ENCODE results near the gene ARL2. TPM values are rescaled to one million over a fixed set of nuclear protein-coding genes. Genes with fewer than 3 reads are reported as not detected.
A peak's percentile ranks its signal among the peaks of the same experiment; 100 is the strongest.
"Not testable (repeated sequence)": the region's sequence is repeated elsewhere in the genome, so short reads cannot be mapped to it uniquely, and the experiment has no call there.

ARL2 gene
- total RNA-seq, 1 experiment from 2014 or later, result 107 TPM

- Histone ChIP-seq H3K4me1 (ENCODE audit: insufficient read depth, low read length) (peaks cover 13% of the 10 kb centered on the region), H3K9ac (ENCODE audit: low read length) (no peak overlapping the region), H3K79me2 (ENCODE audit: low read length) (no peaks in the 10 kb centered on the region), H4K20me1 (ENCODE audit: low read length) (no peaks in the 10 kb centered on the region), H3F3A (ENCODE audit: low read length, unreplicated experiment) (no peaks in the 10 kb centered on the region), H3K27ac (ENCODE audit: low read length) (no peak overlapping the region), H3K9me3 (ENCODE audit: low read length) (no peaks in the 10 kb centered on the region), H3K36me3 (ENCODE audit: low read depth, low read length) (no peaks in the 10 kb centered on the region), H3K4me3 (ENCODE audit: low read length) (no peak overlapping the region), H3K4me2 (ENCODE audit: low read length) (no peak overlapping the region), H3K9me2 (replicated peaks; ENCODE audit: low read length) (no peaks in the 10 kb centered on the region), H3K27me3 (ENCODE audit: low read length) (no peaks in the 10 kb centered on the region), H2AFZ (ENCODE audit: low read length) (no peak overlapping the region)
- ATAC-seq (no peak), DNase-seq (no peak)
- intact Hi-C loops (cut with micrococcal nuclease), result no loop called here
- BruUV-seq (replicated peaks), result no TSS peak
- CTCF ChIA-PET, result no interaction called here
- POLR2A ChIA-PET (ENCODE audit: unreplicated experiment), result no interaction called here
- TF ChIP-seq EZH2phosphoT487 (IDR thresholded peaks at IDR 0.05; ENCODE audit: borderline replicate concordance, low read length) (no peak), CTCF (conservative IDR thresholded peaks at IDR 0.05; ENCODE audit: low read depth, low read length) (no peak), EZH2 (IDR thresholded peaks at IDR 0.05; ENCODE audit: low read length, unreplicated experiment) (no peak)
These were observed 11.3 kb upstream of the ARL2 start for GRCh38 chr11:65002706-65003105.

- no peak overlapping the region for H3K27ac ChIP-seq (ENCODE audit: low read length)
- peaks cover 14% of the 10 kb centered on the region for H3K4me1 ChIP-seq (ENCODE audit: insufficient read depth, low read length)
- H2AFZ ChIP-seq (ENCODE audit: low read length), result no peak overlapping the region
- ATAC-seq (no peak), DNase-seq (peak; percentile 33)
- POLR2A ChIA-PET (ENCODE audit: unreplicated experiment), result no interaction called here
- H3K27me3 ChIP-seq (ENCODE audit: low read length), result no peaks in the 10 kb centered on the region
- BruUV-seq (replicated peaks), result no TSS peak
- H3K4me3 ChIP-seq (ENCODE audit: low read length), result no peak overlapping the region
- H3K9ac ChIP-seq (ENCODE audit: low read length), result no peak overlapping the region
- no peaks in the 10 kb centered on the region for H4K20me1 ChIP-seq (ENCODE audit: low read length)
- CTCF ChIA-PET, result no interaction called here
- H3K36me3 ChIP-seq (ENCODE audit: low read depth, low read length), result no peaks in the 10 kb centered on the region
- H3K9me2 ChIP-seq (replicated peaks; ENCODE audit: low read length), result no peaks in the 10 kb centered on the region
- H3K79me2 ChIP-seq (ENCODE audit: low read length), result no peaks in the 10 kb centered on the region
- no peak overlapping the region for H3K4me2 ChIP-seq (ENCODE audit: low read length)
- no peaks in the 10 kb centered on the region for H3F3A ChIP-seq (ENCODE audit: low read length, unreplicated experiment)
- no peak for TF ChIP-seq EZH2phosphoT487 (IDR thresholded peaks at IDR 0.05; ENCODE audit: borderline replicate concordance, low read length)
- TF ChIP-seq EZH2 (IDR thresholded peaks at IDR 0.05; ENCODE audit: low read length, unreplicated experiment), result no peak
- TF ChIP-seq CTCF (conservative IDR thresholded peaks at IDR 0.05; ENCODE audit: low read depth, low read length), result no peak
- intact Hi-C loops (cut with micrococcal nuclease), result no loop called here
- no peaks in the 10 kb centered on the region for H3K9me3 ChIP-seq (ENCODE audit: low read length)
These were observed 10.7 kb upstream of the ARL2 start for GRCh38 chr11:65003282-65003681.

- H3K9me2 ChIP-seq (replicated peaks; ENCODE audit: low read length); H3K36me3 ChIP-seq (ENCODE audit: low read depth, low read length); H2AFZ ChIP-seq (ENCODE audit: low read length); H4K20me1 ChIP-seq (ENCODE audit: low read length); H3K4me3 ChIP-seq (ENCODE audit: low read length); ATAC-seq; H3K4me2 ChIP-seq (ENCODE audit: low read length); H3K9ac ChIP-seq (ENCODE audit: low read length); POLR2A ChIA-PET (ENCODE audit: unreplicated experiment); H3K9me3 ChIP-seq (ENCODE audit: low read length); H3K79me2 ChIP-seq (ENCODE audit: low read length); H3K27ac ChIP-seq (ENCODE audit: low read length); intact Hi-C loops (cut with micrococcal nuclease); H3F3A ChIP-seq (ENCODE audit: low read length, unreplicated experiment); CTCF ChIA-PET; DNase-seq; H3K27me3 ChIP-seq (ENCODE audit: low read length); BruUV-seq (replicated peaks): not testable (repeated sequence)
- peaks cover 14% of the 10 kb centered on the region for H3K4me1 ChIP-seq (ENCODE audit: insufficient read depth, low read length)
These were observed 10.0 kb upstream of the ARL2 start for GRCh38 chr11:65003968-65004367.

Data from PC-3 (cell line).